HepG2 (cell line): Measurements from ENCODE around the gene DNAJC1.
"Not testable (repeated sequence)": the region's sequence is repeated elsewhere in the genome, so short reads cannot be mapped to it uniquely, and the experiment has no call there.

Source experiments
- ARNT2 ChIP-seq: sonication (generic); formaldehyde crosslinking; IDR thresholded peaks from 2 replicates; pipeline ENCODE4 v1.8.0; 2022; ENCODE audit warnings: mild to moderate bottlenecking, low read depth, missing genetic modification reagents, moderate library complexity
- FOXP1 ChIP-seq, 2 experiments: fragments of 450-650 bp in 1 of 2; IDR thresholded peaks; 2 replicates each; pipeline ENCODE4 v1.6.1; 2017 to 2018; ENCODE audit warnings: antibody characterized with exemption in 1 of 2
- NAIF1 ChIP-seq: sonication (generic); formaldehyde crosslinking; IDR thresholded peaks from 2 replicates; pipeline ENCODE4 v1.5.0; 2020; ENCODE audit warnings: mild to moderate bottlenecking, missing genetic modification reagents, borderline replicate concordance
- RBFOX2 ChIP-seq: fragments of 200-400 bp; formaldehyde crosslinking; IDR thresholded peaks from 2 replicates; pipeline ENCODE4 v1.6.1; 2017; ENCODE audit warnings: low read depth, mild to moderate bottlenecking, low read length
- ZNF121 ChIP-seq: sonication (generic); formaldehyde crosslinking; IDR thresholded peaks from 2 replicates; pipeline ENCODE4 v1.5.0; 2020; ENCODE audit warnings: mild to moderate bottlenecking, missing genetic modification reagents
- ZZZ3 ChIP-seq: sonication (generic); formaldehyde crosslinking; IDR thresholded peaks from 2 replicates; pipeline ENCODE4 v1.4.0; 2020; ENCODE audit warnings: missing genetic modification reagents, mild to moderate bottlenecking, borderline replicate concordance

DNA sequence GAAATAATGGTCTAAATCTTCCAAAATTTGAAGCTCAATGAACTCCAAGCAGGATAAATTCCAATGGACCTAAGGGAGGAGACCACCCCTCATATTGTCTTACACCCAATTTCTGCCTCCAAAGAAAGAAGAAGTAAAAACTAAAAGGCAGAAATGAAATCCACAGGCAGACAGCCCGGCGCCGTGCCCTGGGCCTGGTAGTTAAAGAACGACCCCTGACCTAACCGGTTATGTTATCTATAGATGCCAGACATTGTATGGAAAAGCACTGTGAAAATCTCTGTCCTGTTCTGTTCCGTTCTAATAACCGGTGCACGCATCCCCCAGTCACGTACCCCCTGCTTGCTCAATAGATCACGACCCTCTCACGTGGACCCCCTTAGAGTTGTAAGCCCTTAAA, 130.8 kb downstream of the DNAJC1 start:
- not testable (repeated sequence) for TF ChIP-seq NAIF1; FOXP1 (IDR thresholded peaks at IDR 0.05); FOXP1 (CRISPR knock-in tag; IDR thresholded peaks at IDR 0.05); ARNT2 (CRISPR knock-in tag); ZZZ3 (CRISPR knock-in tag); RBFOX2; ZNF121
